Breast epithelium (tissue), 3 donors: ENCODE results near the gene PIANP.

Source experiments
- POLR2AphosphoS5 ChIP-seq, 3 donors: sonication (generic); formaldehyde crosslinking; IDR thresholded peaks; one replicate each; pipeline ENCODE4 v1.6.1; 2017; ENCODE audit warnings: antibody characterized with exemption in 3 of 3
- TF ChIP-seq, protein P1 (sequence below), 3 donors: fragments of 450-650 bp; IDR thresholded peaks; one replicate each; pipeline ENCODE4 v1.5.1; 2016 to 2017; ENCODE audit warnings: antibody characterized with exemption in 3 of 3, mild to moderate bottlenecking in 3 of 3, moderate library complexity in 3 of 3

DNA sequence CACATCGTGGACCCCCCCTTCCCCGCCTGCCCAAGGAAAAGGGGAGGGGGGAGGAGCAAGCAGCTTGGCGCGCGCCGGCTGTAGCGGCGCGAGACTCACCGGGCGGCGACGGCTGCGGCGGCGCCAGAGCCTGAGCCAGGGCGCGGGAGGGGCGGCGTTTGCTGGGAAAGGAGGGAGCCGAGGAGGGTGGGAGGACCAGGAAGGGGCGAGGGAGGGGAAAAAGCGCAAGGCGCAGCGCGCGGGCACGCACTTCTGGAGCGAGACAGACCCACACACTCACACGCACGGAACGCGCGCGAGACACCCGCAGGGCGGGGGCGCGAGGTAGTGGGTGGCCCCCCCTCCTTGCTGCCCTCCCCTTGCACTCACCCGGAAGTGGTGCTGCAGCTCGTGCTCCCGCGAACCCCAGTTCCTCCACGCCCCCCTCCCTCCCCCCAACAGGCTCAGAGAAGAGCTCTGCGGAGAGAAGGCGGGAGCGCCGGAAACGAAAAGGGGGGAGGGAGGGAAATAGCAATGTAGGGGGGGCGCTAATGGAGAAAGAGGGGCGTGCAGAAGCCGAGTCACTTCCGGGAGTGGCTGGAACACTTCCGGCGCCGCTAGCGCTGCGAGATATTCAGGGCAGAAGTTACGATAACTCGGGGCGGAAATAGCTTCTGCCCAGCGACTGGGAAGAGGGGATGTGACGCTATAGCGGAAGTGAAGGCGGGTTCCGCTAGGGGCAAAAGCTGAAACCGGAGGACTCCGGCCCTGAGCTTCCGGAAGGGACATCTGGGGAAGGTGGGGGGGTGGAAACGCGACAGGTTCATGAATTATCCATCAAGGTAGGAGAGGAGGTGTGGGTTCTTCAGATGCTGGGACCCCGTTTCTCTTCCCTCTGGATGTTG, 11.4 kb downstream of the PIANP start, which contains the start of gene ZNF384:
- TF ChIP-seq, protein P1, sequence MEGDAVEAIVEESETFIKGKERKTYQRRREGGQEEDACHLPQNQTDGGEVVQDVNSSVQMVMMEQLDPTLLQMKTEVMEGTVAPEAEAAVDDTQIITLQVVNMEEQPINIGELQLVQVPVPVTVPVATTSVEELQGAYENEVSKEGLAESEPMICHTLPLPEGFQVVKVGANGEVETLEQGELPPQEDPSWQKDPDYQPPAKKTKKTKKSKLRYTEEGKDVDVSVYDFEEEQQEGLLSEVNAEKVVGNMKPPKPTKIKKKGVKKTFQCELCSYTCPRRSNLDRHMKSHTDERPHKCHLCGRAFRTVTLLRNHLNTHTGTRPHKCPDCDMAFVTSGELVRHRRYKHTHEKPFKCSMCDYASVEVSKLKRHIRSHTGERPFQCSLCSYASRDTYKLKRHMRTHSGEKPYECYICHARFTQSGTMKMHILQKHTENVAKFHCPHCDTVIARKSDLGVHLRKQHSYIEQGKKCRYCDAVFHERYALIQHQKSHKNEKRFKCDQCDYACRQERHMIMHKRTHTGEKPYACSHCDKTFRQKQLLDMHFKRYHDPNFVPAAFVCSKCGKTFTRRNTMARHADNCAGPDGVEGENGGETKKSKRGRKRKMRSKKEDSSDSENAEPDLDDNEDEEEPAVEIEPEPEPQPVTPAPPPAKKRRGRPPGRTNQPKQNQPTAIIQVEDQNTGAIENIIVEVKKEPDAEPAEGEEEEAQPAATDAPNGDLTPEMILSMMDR (IDR thresholded peaks at IDR 0.05), result peak; percentile 39 to 76 (median 55)
- TF ChIP-seq POLR2AphosphoS5 (IDR thresholded peaks at IDR 0.05), result peak; percentile 87 to 93 (median 90)
